Skeletal muscle satellite cell (primary cell): ENCODE data around the gene OTOGL.

Source experiments
- H3K27me3 ChIP-seq: 2 replicates; pipeline ENCODE4 v1.7.0; 2013; ENCODE audit warnings: low read length; ENCODE audit not compliant: control insufficient read depth, insufficient read depth
- H3K36me3 ChIP-seq: 2 replicates; pipeline ENCODE4 v1.7.0; 2013; ENCODE audit warnings: mild to moderate bottlenecking, control low read depth, low read length; ENCODE audit not compliant: insufficient read depth
- H3K4me1 ChIP-seq: 2 replicates; pipeline ENCODE4 v1.7.0; 2013; ENCODE audit warnings: low read length; ENCODE audit not compliant: control insufficient read depth, insufficient read depth
- H3K4me2 ChIP-seq: 2 replicates; pipeline ENCODE4 v1.7.0; 2013; ENCODE audit warnings: mild to moderate bottlenecking, low read length
- H3K4me3 ChIP-seq: 2 replicates; pipeline ENCODE4 v1.7.0; 2013; ENCODE audit warnings: low read length
- H3K9ac ChIP-seq: 2 replicates; pipeline ENCODE4 v1.7.0; 2013; ENCODE audit warnings: mild to moderate bottlenecking, low read depth, low read length, moderate library complexity
- H3K9me3 ChIP-seq: replicated peaks from 2 replicates; pipeline ENCODE4 v1.7.0; 2013; ENCODE audit warnings: mild to moderate bottlenecking, control low read depth, low read length

OTOGL gene

GRCh38 chr12:80168936-80169335, 69.6 kb downstream of the OTOGL start:
- no peaks in the 10 kb centered on the region for H3K9me3 ChIP-seq
- H3K9ac ChIP-seq: no peak overlapping the region
- H3K27me3 ChIP-seq: no peaks in the 10 kb centered on the region
- no peaks in the 10 kb centered on the region for H3K36me3 ChIP-seq
- no peaks in the 10 kb centered on the region for H3K4me1 ChIP-seq
- no peak overlapping the region for H3K4me3 ChIP-seq
- H3K4me2 ChIP-seq: no peak overlapping the region

- Histone ChIP-seq H3K27me3 (no peaks in the 10 kb centered on the region), H3K36me3 (no peaks in the 10 kb centered on the region), H3K9ac (no peak overlapping the region), H3K4me3 (no peak overlapping the region), H3K4me1 (peaks cover 6% of the 10 kb centered on the region), H3K4me2 (no peak overlapping the region), H3K9me3 (no peaks in the 10 kb centered on the region)
These were observed 71.6 kb downstream of the OTOGL start for GRCh38 chr12:80170915-80171314.

DNA sequence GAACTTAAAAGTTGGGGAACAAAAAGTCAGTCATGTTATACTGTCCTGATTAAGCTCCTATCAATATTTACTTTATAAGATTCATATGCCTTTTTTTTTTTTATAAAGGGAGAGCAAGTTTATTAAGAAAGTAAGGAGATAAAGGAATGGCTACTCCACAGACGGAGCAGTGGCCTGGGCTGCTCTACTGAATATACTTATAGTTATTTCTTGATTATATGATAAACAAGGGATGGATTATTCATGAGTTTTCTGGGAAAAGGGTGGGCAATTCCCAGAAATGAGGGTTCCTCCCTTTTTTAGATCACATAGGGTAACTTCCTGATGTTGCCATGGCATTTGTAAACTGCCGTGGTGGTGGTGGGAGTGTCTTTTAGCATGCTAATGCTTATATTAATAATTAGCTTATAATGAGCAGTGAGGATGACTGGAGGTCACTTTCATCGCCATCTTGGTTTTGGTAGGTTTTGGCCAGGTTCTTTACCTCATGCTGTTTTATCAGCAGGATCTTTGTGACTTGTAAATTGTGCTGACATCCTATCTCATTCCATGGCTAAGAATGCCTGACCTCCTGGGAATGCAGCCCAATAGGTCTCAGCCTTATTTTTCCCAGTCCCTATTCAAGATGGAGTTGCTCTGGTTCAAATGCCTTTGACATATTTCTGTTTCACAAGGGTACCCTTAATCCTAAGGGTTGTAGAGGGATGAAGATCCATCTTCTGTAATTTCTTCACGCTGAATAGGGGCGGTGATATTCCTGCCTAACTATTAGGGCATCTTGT, 73.9 kb downstream of the OTOGL start:
- Histone ChIP-seq H3K4me1 (peaks cover 6% of the 10 kb centered on the region), H3K36me3 (no peaks in the 10 kb centered on the region), H3K4me2 (no peak overlapping the region), H3K4me3 (no peak overlapping the region), H3K9me3 (no peaks in the 10 kb centered on the region), H3K9ac (no peak overlapping the region), H3K27me3 (no peaks in the 10 kb centered on the region)

DNA sequence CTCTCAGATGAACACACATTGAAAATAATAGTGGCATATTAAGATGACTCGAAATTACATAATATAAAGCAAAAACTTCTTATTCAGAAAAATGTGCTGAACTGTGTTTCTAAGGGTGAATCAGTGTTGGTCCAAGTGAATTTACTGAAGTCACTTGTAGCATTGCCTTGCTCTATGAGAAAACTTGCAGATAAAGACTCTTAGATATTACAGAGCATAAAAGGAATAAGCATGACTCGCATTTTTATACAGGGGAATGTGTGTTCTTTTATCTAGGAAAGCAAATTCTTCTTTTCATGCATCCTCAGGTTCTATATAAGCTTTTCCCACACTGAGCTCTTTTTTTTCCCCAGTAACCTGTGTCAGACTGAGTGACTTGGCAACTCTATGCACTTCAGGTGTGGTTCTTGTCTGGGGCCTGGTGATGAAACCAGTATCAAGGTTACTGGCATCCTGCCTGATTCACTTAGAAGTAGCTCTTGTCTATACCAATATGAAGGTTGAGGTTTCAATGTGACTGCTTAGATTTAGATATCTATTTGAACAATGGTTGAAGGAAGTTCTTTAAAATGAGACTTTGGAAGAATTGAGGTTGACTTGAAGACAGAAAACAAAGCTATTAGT, 76.1 kb downstream of the OTOGL start:
- no peaks in the 10 kb centered on the region for H3K9me3 ChIP-seq
- H3K4me3 ChIP-seq: no peak overlapping the region
- H3K9ac ChIP-seq: no peak overlapping the region
- H3K36me3 ChIP-seq: no peaks in the 10 kb centered on the region
- peaks cover 6% of the 10 kb centered on the region for H3K4me1 ChIP-seq
- H3K4me2 ChIP-seq: no peak overlapping the region
- H3K27me3 ChIP-seq: no peaks in the 10 kb centered on the region

DNA sequence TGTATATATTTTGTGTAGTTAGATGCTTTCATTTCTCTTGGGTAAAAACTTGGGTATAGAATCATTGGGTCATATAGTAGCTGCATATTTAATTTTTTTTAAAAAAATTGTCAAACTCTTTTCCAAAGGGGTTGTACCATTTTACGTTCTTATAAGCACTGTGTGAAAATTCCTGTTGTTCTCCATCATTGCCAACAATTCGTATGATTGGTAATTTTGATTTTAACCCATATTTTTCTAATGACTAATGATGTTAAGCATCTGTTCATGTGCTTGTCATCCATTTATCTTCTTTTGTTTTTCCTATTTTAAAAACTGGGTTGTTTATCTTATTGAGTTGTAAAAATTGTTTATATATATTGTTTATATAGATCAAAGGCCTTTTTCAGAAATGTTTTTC, 77.4 kb downstream of the OTOGL start:
- Histone ChIP-seq H3K9ac (no peak overlapping the region), H3K4me3 (no peak overlapping the region), H3K4me2 (no peak overlapping the region), H3K36me3 (no peaks in the 10 kb centered on the region), H3K4me1 (peaks cover 6% of the 10 kb centered on the region), H3K27me3 (no peaks in the 10 kb centered on the region), H3K9me3 (no peaks in the 10 kb centered on the region)

GRCh38 chr12:80178846-80179245, 79.5 kb downstream of the OTOGL start:
- Histone ChIP-seq H3K4me1 (peaks cover 6% of the 10 kb centered on the region), H3K36me3 (no peaks in the 10 kb centered on the region), H3K27me3 (no peaks in the 10 kb centered on the region), H3K9me3 (no peaks in the 10 kb centered on the region), H3K9ac (no peak overlapping the region), H3K4me2 (no peak overlapping the region), H3K4me3 (no peak overlapping the region)

DNA sequence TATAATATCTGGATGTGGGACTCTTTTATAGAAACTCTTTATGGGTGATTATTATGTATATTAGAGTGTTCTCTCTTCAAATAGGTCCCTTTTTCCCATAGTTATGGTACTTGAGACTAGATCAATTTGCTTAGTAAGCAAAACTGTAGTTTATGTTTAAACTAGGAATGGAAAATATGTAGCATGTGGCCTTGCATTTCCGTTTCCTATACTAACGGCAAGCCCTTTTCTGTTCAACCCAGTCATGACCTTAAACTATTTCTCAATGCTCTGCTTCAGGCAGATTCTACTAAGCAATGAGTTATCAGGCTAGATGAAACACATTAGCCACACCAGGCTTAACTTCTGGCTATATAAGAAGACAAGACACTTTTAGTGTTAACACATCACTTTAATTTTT, 84.6 kb downstream of the OTOGL start:
- H3K4me1 ChIP-seq: peaks cover 24% of the 10 kb centered on the region
- H3K9me3 ChIP-seq: no peaks in the 10 kb centered on the region
- H3K36me3 ChIP-seq: no peaks in the 10 kb centered on the region
- no peak overlapping the region for H3K9ac ChIP-seq
- H3K4me3 ChIP-seq: no peak overlapping the region
- H3K4me2 ChIP-seq: no peak overlapping the region
- H3K27me3 ChIP-seq: no peaks in the 10 kb centered on the region

DNA sequence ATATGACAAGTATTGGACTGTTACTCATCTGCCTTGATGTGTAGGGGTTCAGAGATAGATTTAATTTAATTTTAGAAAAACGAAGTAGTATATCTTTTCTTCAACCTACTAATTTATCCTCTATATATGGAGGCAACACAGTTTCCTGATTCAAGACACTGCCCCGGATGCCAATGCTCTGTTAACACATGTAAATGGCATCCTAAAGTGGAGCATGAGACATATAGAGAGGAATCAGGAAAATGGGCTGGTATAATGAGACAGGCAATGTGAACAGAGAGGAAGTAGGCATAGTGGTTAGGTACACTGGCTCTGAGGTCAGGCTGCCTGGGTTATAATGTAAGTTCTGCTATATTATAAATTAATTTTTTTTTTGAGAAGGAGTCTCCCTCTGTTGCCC, 85.6 kb downstream of the OTOGL start:
- Histone ChIP-seq H3K4me1 (peaks cover 31% of the 10 kb centered on the region), H3K9ac (no peak overlapping the region), H3K4me3 (no peak overlapping the region), H3K9me3 (no peaks in the 10 kb centered on the region), H3K4me2 (no peak overlapping the region), H3K36me3 (no peaks in the 10 kb centered on the region), H3K27me3 (no peaks in the 10 kb centered on the region)

GRCh38 chr12:80186727-80187217, 87.4 kb downstream of the OTOGL start:
- Histone ChIP-seq H3K4me1 (peaks cover 37% of the 10 kb centered on the region), H3K36me3 (no peaks in the 10 kb centered on the region), H3K4me3 (no peak overlapping the region), H3K4me2 (no peak overlapping the region), H3K9me3 (no peaks in the 10 kb centered on the region), H3K9ac (peak overlapping the region; percentile 38), H3K27me3 (no peaks in the 10 kb centered on the region)

DNA sequence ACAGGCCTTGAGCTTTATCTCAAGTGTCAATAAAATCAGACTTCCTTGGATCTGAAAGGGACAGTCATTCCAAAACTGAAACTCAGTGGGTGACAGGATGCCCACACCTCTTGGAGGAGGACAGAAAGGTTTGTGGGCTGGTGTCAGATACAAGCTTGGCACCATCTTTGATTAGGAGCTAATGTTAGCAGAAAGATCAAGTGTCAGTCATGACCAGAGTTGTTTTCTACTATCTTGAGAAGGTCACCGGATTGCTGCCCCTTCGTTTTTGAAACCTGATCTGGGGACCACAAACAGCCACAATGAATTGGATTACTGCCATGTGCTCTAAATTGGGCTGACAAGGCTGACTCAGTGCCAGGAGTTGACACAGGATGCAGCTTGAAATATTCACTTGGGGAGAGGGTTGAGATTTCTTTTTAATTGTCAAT, 88.3 kb downstream of the OTOGL start:
- Histone ChIP-seq H3K4me1 (peaks cover 44% of the 10 kb centered on the region), H3K4me2 (no peak overlapping the region), H3K4me3 (no peak overlapping the region), H3K36me3 (no peaks in the 10 kb centered on the region), H3K27me3 (no peaks in the 10 kb centered on the region), H3K9ac (no peak overlapping the region), H3K9me3 (no peaks in the 10 kb centered on the region)

- Histone ChIP-seq H3K9me3 (no peaks in the 10 kb centered on the region), H3K9ac (no peak overlapping the region), H3K36me3 (no peaks in the 10 kb centered on the region), H3K4me1 (peaks cover 45% of the 10 kb centered on the region), H3K27me3 (no peaks in the 10 kb centered on the region), H3K4me2 (no peak overlapping the region), H3K4me3 (no peak overlapping the region)
These were observed 89.2 kb downstream of the OTOGL start for GRCh38 chr12:80188576-80188975.

- Histone ChIP-seq H3K4me1 (peaks cover 52% of the 10 kb centered on the region), H3K9ac (peak overlapping the region; percentile 8), H3K9me3 (no peaks in the 10 kb centered on the region)
These were observed 89.9 kb downstream of the OTOGL start for GRCh38 chr12:80189241-80189640.

More at GRCh38 chr12:80189241-80189640, 89.9 kb downstream of the OTOGL start:
- Histone ChIP-seq H3K27me3 (no peaks in the 10 kb centered on the region), H3K36me3 (no peaks in the 10 kb centered on the region), H3K4me2 (peak overlapping the region; percentile 48), H3K4me3 (no peak overlapping the region)
